IMR-90 (cell line): Measurements from ENCODE around the gene GABBR2.

Experiments
- BHLHE40 ChIP-seq: fragments of 150-350 bp; IDR thresholded peaks from 2 replicates; pipeline ENCODE4 v1.6.1; 2016; ENCODE audit warnings: mild to moderate bottlenecking, low read depth, low read length
- CEBPB ChIP-seq: IDR thresholded peaks from 2 replicates; pipeline ENCODE4 v1.6.1; 2012; ENCODE audit warnings: low read depth, low read length, improper control_type of control experiment
- CHD1 ChIP-seq: IDR thresholded peaks from 2 replicates; pipeline ENCODE4 v1.6.1; 2012; ENCODE audit warnings: low read depth, low read length, improper control_type of control experiment
- MAFK ChIP-seq: IDR thresholded peaks from 2 replicates; pipeline ENCODE4 v1.6.1; 2012; ENCODE audit warnings: low read depth, low read length, improper control_type of control experiment
- MAZ ChIP-seq: IDR thresholded peaks from 2 replicates; pipeline ENCODE4 v1.6.1; 2012; ENCODE audit warnings: low read depth, mild to moderate bottlenecking, low read length, improper control_type of control experiment, moderate library complexity, borderline replicate concordance
- MXI1 ChIP-seq: IDR thresholded peaks from 2 replicates; pipeline ENCODE4 v1.6.1; 2012; ENCODE audit warnings: low read depth, mild to moderate bottlenecking, low read length, moderate library complexity, borderline replicate concordance
- POLR2A ChIP-seq: IDR thresholded peaks from 2 replicates; pipeline ENCODE4 v1.6.1; 2012; ENCODE audit warnings: mild to moderate bottlenecking, low read depth, low read length
- RAD21 ChIP-seq: IDR thresholded peaks from 2 replicates; pipeline ENCODE4 v1.6.1; 2012; ENCODE audit warnings: low read length, improper control_type of control experiment
- RFX5 ChIP-seq: IDR thresholded peaks from 2 replicates; pipeline ENCODE4 v1.8.0; 2012; ENCODE audit warnings: low read depth, mild to moderate bottlenecking, low read length, moderate library complexity
- SMC3 ChIP-seq: fragments of 150-350 bp; IDR thresholded peaks from 2 replicates; pipeline ENCODE4 v1.6.1; 2016; ENCODE audit warnings: low read depth, mild to moderate bottlenecking, antibody characterized with exemption, low read length, moderate library complexity
- USF2 ChIP-seq: fragments of 150-350 bp; IDR thresholded peaks from 2 replicates; pipeline ENCODE4 v1.6.1; 2017; ENCODE audit warnings: mild to moderate bottlenecking, antibody characterized with exemption, low read length, low read depth
- TF ChIP-seq, protein P1 (sequence below): conservative IDR thresholded peaks from 2 replicates; pipeline ENCODE4 v1.5.1; 2012; ENCODE audit warnings: mild to moderate bottlenecking, low read depth, low read length, improper control_type of control experiment

GRCh38 chr9:98360176-98360708 lies 348.5 kb downstream of the GABBR2 start:
- TF ChIP-seq, protein P1, sequence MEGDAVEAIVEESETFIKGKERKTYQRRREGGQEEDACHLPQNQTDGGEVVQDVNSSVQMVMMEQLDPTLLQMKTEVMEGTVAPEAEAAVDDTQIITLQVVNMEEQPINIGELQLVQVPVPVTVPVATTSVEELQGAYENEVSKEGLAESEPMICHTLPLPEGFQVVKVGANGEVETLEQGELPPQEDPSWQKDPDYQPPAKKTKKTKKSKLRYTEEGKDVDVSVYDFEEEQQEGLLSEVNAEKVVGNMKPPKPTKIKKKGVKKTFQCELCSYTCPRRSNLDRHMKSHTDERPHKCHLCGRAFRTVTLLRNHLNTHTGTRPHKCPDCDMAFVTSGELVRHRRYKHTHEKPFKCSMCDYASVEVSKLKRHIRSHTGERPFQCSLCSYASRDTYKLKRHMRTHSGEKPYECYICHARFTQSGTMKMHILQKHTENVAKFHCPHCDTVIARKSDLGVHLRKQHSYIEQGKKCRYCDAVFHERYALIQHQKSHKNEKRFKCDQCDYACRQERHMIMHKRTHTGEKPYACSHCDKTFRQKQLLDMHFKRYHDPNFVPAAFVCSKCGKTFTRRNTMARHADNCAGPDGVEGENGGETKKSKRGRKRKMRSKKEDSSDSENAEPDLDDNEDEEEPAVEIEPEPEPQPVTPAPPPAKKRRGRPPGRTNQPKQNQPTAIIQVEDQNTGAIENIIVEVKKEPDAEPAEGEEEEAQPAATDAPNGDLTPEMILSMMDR = no peak
- TF ChIP-seq POLR2A = no peak
- no peak for TF ChIP-seq MAFK
- TF ChIP-seq USF2 = no peak
- no peak for TF ChIP-seq RAD21
- TF ChIP-seq RFX5 = no peak
- TF ChIP-seq BHLHE40 = no peak
- no peak for TF ChIP-seq MXI1
- TF ChIP-seq MAZ = no peak
- TF ChIP-seq CEBPB = no peak
- TF ChIP-seq SMC3 = no peak
- no peak for TF ChIP-seq CHD1
